NOMO-1 treated with DMSO at 0.1 percent for 48 hours (cell line): ENCODE results near the gene IDH3A.

Experiments used
- DNase-seq: peaks from one replicate; lab custom pipeline; 2025; ENCODE audit not compliant: unreplicated experiment; lab: John Stamatoyannopoulos, UW

IDH3A gene

GRCh38 chr15:78216276-78217104 is 67.3 kb downstream of the IDH3A start:
- DNase-seq: no peak

GRCh38 chr15:78220713-78221112 is 71.6 kb downstream of the IDH3A start:
- no peak for DNase-seq
